ENCODE results near the gene HS6ST3.

HS6ST3 gene

GRCh38 chr13:96793404-96793755 is 703.5 kb downstream of the HS6ST3 start:
- DNase-seq (ENCODE audit: low read depth): no peak

GRCh38 chr13:96794669-96795068 is 704.8 kb downstream of the HS6ST3 start:
- no peak for DNase-seq (ENCODE audit: low read depth)

- DNase-seq (ENCODE audit: low read depth): no peak
Measured at GRCh38 chr13:96795670-96796069, 705.8 kb downstream of the HS6ST3 start.

- no peak for DNase-seq (ENCODE audit: low read depth)
Measured at GRCh38 chr13:96796091-96796633, 706.3 kb downstream of the HS6ST3 start.

GRCh38 chr13:96797136-96797535 is 707.2 kb downstream of the HS6ST3 start:
- no peak for DNase-seq (ENCODE audit: low read depth)

GRCh38 chr13:96803456-96804100 is 713.7 kb downstream of the HS6ST3 start:
- DNase-seq (ENCODE audit: low read depth): no peak

GRCh38 chr13:96804174-96804573 is 714.3 kb downstream of the HS6ST3 start:
- no peak for DNase-seq (ENCODE audit: low read depth)

- no peak for DNase-seq (ENCODE audit: low read depth)
Measured at GRCh38 chr13:96806746-96807145, 716.8 kb downstream of the HS6ST3 start.

- DNase-seq (ENCODE audit: low read depth): no peak
Measured at GRCh38 chr13:96809366-96810096, 719.6 kb downstream of the HS6ST3 start.

- DNase-seq (ENCODE audit: low read depth): no peak
Measured at GRCh38 chr13:96810104-96810503, 720.2 kb downstream of the HS6ST3 start.

GRCh38 chr13:96811049-96811448 is 721.1 kb downstream of the HS6ST3 start:
- DNase-seq (ENCODE audit: low read depth): no peak

- no peak for DNase-seq (ENCODE audit: low read depth)
Measured at GRCh38 chr13:96816261-96816660, 726.4 kb downstream of the HS6ST3 start.

GRCh38 chr13:96816874-96817273 is 727.0 kb downstream of the HS6ST3 start:
- DNase-seq (ENCODE audit: low read depth): no peak

- no peak for DNase-seq (ENCODE audit: low read depth)
Measured at GRCh38 chr13:96817336-96817941, 727.5 kb downstream of the HS6ST3 start.

GRCh38 chr13:96819375-96819774 is 729.5 kb downstream of the HS6ST3 start:
- no peak for DNase-seq (ENCODE audit: low read depth)

GRCh38 chr13:96821381-96821780 is 731.5 kb downstream of the HS6ST3 start:
- DNase-seq (ENCODE audit: low read depth): peak; percentile 1

- no peak for DNase-seq (ENCODE audit: low read depth)
Measured at GRCh38 chr13:96821971-96822370, 732.1 kb downstream of the HS6ST3 start.

GRCh38 chr13:96822895-96823294 is 733.0 kb downstream of the HS6ST3 start:
- DNase-seq (ENCODE audit: low read depth): peak; percentile 1

GRCh38 chr13:96824140-96824539 is 734.2 kb downstream of the HS6ST3 start:
- DNase-seq (ENCODE audit: low read depth): no peak

GRCh38 chr13:96825653-96826052 is 735.7 kb downstream of the HS6ST3 start:
- DNase-seq (ENCODE audit: low read depth): no peak

- no peak for DNase-seq (ENCODE audit: low read depth)
Measured at GRCh38 chr13:96834626-96835025, 744.7 kb downstream of the HS6ST3 start.

GRCh38 chr13:96835546-96835945 is 745.6 kb downstream of the HS6ST3 start:
- no peak for DNase-seq (ENCODE audit: low read depth)

- no peak for DNase-seq (ENCODE audit: low read depth)
Measured at GRCh38 chr13:96836733-96837132, 746.8 kb downstream of the HS6ST3 start.

All from EH (cell line).